ENCODE measurements around the gene SPATA2L. TPM values are rescaled to one million over a fixed set of nuclear protein-coding genes. Genes with fewer than 3 reads are reported as not detected.

The SPATA2L gene
- total RNA-seq, 1 donor from 2014 or later = 39.3 TPM

DNA sequence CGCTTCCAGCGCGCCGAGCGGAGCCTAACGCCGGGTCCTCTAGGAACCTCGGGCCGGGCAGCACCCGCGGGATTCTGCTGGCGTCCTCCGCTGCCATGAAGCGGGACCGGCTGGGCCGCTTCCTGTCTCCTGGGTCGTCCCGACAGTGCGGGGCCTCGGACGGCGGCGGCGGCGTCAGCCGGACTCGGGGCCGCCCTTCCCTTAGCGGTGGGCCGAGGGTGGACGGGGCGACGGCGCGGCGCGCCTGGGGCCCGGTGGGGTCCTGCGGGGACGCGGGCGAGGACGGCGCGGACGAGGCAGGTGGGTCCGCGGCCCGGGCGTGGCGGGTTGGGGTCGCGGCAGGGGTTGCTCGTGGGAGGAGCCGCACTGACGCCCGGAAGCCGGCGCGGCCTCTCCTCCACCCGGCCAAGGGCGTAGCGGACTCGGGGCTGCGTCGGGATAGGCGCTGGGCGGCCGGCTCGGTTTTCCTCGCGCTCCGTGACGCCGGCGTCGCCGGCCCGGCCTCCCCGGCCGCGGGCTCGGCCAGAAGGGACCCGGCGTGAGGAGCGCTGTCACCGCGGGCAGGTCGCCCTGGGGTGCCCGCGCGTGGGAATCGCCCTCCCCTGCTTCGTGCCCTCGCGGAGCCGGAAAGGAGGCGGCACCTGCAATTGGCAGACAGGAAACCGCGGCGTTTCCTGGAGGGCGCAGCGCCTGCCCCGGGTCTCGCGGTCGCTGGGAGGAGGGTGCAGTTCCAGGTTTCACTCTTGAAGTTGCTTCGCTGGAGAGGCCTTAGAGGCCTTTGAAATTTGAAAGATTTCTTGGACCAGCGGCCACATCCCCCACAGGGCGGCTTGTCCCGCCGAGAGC, 20.3 kb upstream of the SPATA2L start:
- H3K4me3 ChIP-seq (ENCODE audit: low read depth, low read length) = peak overlapping the region; percentile 69
- TF ChIP-seq, protein P1, sequence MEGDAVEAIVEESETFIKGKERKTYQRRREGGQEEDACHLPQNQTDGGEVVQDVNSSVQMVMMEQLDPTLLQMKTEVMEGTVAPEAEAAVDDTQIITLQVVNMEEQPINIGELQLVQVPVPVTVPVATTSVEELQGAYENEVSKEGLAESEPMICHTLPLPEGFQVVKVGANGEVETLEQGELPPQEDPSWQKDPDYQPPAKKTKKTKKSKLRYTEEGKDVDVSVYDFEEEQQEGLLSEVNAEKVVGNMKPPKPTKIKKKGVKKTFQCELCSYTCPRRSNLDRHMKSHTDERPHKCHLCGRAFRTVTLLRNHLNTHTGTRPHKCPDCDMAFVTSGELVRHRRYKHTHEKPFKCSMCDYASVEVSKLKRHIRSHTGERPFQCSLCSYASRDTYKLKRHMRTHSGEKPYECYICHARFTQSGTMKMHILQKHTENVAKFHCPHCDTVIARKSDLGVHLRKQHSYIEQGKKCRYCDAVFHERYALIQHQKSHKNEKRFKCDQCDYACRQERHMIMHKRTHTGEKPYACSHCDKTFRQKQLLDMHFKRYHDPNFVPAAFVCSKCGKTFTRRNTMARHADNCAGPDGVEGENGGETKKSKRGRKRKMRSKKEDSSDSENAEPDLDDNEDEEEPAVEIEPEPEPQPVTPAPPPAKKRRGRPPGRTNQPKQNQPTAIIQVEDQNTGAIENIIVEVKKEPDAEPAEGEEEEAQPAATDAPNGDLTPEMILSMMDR (conservative IDR thresholded peaks at IDR 0.05; ENCODE audit: low read depth, low read length) = no peak
- DNase-seq (ENCODE audit: low read depth) = no peak

DNA sequence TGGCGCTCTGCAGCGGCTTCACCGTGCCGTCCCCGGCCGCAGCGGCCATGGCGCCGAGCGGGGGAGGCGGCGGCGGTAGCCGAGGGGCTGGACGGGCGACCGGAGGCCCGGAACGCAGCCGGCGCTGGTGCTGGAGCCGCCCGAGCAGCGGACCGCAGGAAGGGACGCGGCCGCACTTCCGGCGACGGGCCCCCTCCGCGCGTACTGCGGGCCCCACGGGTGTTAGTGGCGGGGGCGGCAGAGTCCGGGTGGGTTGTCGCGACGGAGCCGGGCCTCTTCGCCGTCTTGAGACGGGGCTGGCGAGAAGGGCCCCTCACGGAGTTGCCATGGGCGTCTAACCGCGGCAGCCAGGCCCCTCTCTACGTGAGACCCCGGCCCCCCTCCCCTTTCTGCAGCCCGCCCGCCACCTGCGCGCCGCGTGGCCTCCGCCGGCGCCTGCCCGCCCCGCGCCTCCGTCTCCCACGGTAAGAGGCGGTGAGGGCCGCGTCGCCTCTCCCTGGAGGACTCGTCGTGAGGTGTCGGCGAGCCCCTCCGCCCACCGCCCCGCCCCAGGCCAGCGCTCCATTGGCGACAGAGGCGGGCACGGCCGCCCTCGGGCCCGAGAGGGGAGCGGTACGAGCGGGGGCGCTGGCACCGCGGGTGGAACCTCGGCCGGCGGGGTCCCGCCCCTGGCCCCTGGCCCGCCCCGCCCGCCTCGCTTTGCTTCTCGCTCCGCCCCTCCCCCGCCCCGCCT, 19.5 kb upstream of the SPATA2L start, which contains the start of the genes VPS9D1 and ZNF276:
TSS of gene VPS9D1 (minus strand) at position 86 of the 733 bp plus-strand sequence. CDS start at position 49, 37 bp downstream.
TSS of gene ZNF276 (plus strand) at position 725 of the 733 bp plus-strand sequence. CDS start 104 bp downstream, outside the sequence.
- no peak for DNase-seq (ENCODE audit: low read depth)
- TF ChIP-seq, protein P1 (conservative IDR thresholded peaks at IDR 0.05; ENCODE audit: low read depth, low read length) = no peak
- peak within 1 kb of the TSS; percentile 69 for H3K4me3 ChIP-seq (ENCODE audit: low read depth, low read length)

DNA sequence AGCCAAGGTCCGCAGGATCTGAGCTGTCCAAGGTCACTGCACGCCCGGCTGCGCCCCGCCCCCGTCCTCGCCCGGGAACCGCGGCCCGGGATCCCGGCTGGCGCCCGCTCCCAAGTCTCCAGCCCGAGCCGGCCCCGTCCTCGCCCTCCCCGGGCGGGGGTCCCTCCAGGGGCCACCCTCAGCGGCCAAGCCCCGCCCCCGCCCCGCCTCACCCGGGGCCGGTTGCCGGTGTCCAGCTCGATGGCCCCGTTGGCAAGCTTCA, 19.0 kb upstream of the SPATA2L start:
- TF ChIP-seq, protein P1 (conservative IDR thresholded peaks at IDR 0.05; ENCODE audit: low read depth, low read length) = no peak
- peak overlapping the region; percentile 69 for H3K4me3 ChIP-seq (ENCODE audit: low read depth, low read length)
- DNase-seq (ENCODE audit: low read depth) = no peak

DNA sequence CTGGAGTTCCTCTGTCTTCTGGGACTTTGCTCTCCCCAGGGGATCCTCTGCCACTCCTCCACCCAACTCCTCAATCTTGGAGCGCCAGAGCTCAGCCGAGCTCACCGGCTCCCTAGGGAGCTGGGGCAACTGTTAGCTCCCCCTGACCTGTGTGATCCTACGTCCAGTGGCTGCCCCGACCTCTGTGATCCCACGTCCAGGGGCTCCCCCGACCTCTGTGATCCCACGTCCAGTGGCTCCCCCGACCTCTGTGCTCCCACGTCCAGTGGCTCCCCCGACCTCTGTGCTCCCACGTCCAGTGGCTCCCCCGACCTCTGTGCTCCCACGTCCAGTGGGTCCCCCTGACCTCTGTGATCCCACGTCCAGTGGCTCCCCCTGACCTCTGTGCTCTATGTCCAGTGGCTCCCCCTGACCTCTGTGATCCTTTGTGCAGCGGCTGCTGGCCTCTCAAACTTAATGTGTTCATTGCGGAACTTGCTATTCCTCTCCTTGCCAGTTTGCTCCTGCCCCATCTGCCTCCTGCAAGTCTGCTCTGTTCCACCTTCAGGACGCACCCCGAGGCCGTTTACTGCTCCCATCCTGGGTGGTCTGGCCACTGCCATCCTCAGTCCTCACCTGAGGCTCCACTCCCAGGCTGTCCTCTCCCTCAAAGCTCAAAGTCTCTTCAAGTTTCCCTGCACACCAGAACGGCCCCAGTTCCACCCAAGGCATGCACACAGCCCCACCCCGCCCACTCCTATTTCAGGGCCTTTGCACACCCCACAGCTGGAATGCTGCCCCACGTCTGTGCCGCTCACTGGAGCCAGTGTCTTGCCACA, 16.4 kb upstream of the SPATA2L start:
- H3K4me3 ChIP-seq (ENCODE audit: low read depth, low read length) = no peak overlapping the region
- no peak for DNase-seq (ENCODE audit: low read depth)
- TF ChIP-seq, protein P1 (conservative IDR thresholded peaks at IDR 0.05; ENCODE audit: low read depth, low read length) = no peak

DNA sequence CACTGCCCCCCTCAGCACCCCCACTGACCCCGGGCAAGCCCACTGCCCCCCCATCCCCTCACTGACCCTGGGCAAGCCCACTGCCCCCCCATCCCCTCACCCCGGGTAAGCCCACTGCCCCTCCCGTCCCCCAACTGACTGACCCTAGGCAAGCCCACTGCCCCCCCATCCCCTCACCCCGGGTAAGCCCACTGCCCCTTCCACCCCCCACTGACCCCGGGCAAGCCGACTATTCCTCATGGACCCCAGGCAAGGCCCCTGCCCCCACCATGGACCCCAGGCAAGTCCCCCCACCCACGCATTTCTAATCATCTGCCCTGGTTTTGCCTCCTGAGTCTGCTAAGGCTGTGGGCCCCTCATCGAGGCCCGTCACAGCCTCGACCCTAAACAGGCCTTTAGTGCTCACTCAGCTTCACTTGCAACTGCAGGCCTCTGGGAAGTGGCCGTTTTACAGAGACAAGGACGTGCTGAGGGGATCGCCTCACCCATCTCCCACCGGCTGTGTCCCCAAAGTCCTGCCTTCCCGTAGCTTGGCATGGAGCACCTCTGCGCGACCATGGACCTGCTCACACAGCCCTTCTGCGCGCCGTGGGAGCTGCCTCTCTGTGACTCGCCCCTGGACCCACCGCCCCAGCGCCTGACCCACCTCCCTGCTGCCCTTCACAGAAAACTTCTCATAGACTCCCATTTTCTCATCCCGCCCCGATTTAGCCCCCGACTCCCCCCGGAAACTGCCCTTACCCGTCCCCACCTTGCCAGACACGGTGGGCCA, 15.6 kb upstream of the SPATA2L start:
- no peak overlapping the region for H3K4me3 ChIP-seq (ENCODE audit: low read depth, low read length)
- no peak for DNase-seq (ENCODE audit: low read depth)
- TF ChIP-seq, protein P1 (conservative IDR thresholded peaks at IDR 0.05; ENCODE audit: low read depth, low read length) = no peak

DNA sequence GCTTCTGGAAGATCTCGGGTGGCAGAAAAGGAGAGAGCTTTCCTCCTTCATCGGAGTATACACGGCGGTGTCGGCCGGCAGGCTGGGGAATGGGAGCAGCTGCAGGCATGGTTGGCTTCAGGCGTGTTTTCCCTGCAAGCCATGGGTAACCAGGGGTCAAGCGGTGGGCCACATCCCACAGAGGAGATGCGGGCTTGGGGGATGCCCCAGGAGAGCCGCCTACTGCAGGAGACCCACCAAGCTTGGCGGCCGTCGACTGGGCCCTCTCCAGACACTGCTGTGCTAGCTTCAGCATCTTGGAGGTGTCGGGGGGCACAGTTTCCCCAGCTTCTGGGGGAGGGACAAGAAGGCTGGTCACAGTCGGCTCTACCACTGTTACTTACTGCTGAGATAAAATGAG, 15.0 kb upstream of the SPATA2L start:
- H3K4me3 ChIP-seq (ENCODE audit: low read depth, low read length) = no peak overlapping the region
- TF ChIP-seq, protein P1 (conservative IDR thresholded peaks at IDR 0.05; ENCODE audit: low read depth, low read length) = no peak
- no peak for DNase-seq (ENCODE audit: low read depth)

Data from epithelial cell of proximal tubule (primary cell).